Stimulated activated CD8-positive, alpha-beta memory T cell treated with anti-CD3 and anti-CD28 coated beads, Interleukin-4, amount 100 ng/mL, for 48 hours (primary cell): ENCODE results near the gene REEP1.

Experiments
- DNase-seq: peaks from one replicate; pipeline ENCODE4 v3.0.0-alpha.2; 2020

REEP1 gene

DNA sequence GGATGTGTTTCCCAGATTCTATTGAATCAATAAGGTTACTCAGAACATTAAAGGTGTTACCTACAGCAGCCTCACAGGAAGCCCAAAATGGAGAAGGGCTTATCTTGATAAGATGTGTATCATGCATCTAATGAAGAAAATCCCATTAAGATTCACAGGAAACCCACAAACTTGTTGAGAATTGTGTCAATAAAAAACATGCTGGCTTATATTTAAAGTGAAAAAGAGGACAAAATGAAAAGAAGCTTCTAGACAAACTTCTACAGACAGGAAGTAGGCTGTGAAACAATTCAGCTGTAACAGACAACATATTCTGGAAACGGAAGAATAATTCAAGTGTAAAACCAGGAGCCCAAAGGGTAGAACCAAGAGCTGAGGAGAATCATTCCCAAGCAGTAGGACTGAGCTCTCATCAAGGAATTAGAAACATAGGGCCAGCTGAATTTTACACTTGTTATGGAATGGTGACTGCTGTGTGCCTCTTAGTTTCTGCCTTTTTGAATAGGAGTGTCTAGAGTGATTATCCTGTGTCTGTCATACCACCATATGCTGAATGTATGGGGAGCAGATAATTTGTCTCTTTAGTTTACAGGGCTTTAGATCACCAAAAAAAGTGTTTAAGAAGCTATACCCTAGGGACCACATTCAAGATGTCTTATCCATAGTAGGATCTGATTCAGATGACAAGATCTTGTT lies 151.8 kb downstream of the REEP1 start:
- DNase-seq: no peak

DNA sequence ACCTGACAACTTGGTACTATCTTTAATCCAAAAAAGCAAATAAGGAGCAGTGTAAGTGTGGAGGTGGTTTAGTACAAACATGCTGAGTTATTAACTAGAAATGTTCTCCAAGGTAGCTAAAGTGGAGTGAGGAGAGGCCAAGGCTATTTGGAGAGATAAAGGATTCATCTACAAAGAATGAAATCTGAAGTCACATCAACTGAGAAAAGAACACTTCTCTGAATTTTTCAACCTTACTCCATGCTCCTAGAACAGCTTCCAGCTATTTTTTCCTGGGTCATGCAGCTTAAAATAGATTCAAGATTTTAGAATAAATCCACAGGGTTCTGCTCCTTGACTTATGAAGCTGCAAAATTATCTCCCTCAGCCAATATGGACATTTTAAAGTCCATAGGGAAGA lies 160.8 kb downstream of the REEP1 start:
- no peak for DNase-seq

DNA sequence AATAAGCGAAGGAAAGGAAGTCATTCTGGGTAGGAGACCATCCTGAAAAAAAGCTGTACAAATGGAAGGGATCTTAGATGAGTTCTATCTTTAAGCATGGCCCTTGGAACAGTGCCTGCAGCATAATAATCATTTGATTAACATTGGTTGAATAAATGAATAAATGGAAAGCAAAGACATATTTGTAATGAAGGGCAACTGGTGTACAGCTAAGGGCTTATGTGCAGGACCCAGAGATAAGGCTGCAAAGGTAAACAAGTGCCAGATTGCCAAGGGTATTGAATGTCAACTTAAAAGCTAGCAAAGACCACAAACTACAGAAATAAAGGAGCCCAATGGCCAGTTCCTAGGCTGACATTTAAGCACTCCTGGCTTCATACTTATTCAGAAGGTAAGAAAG lies 161.6 kb downstream of the REEP1 start:
- no peak for DNase-seq

DNA sequence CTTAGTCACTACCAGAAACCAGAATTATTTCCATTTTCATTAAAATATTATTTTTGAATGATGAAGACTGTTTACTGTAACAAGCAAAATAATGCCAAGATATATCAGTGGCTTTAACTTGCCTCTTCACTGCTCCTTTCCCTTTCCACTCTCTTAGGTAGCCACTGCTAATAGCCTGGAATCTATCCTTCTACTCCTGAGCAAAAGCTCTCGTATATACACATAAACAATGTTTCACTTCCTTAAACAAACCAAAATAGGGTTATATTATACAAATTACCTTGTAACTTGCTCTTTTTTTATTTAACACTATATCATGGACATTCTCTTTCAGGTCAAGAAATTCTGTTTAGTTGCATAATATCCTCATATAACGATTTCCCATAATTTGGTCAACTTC lies 163.0 kb downstream of the REEP1 start:
- DNase-seq: no peak

DNA sequence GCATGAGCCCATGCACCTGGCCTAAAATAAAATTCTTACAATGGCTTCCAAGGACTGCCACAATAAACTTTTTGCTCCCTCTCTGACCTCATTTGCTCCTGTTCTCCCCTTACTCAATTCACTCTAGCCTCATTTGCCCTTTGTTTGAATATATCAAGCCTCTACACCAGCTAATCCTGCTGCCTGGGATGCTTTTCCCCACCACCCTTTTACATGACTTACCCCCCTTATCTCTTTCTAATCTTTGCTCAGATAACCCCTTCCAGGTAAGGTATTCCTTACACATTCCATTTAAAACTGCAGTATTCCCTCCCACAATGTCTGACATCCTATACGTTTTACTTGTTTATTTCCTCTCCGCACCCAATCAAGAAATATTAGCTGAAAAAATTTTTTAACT lies 164.8 kb downstream of the REEP1 start:
- no peak for DNase-seq

DNA sequence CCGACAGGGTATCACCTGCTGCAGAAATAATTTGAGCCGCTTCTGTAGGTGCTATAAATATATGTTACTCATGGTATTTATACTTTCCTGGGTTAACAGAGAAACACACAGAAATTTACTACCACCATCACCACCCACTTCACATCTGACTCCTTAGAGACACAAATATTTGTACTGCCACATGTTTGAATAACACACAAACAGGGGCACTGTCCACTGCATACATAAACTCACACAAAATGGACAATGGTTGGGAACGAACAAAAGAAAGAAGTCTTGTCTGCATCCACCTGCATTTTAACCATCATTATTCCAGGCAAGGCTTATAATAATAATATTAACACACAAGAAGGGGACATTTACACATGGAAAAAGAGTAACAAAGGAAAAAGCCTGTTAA lies 166.1 kb downstream of the REEP1 start:
- DNase-seq: no peak

DNA sequence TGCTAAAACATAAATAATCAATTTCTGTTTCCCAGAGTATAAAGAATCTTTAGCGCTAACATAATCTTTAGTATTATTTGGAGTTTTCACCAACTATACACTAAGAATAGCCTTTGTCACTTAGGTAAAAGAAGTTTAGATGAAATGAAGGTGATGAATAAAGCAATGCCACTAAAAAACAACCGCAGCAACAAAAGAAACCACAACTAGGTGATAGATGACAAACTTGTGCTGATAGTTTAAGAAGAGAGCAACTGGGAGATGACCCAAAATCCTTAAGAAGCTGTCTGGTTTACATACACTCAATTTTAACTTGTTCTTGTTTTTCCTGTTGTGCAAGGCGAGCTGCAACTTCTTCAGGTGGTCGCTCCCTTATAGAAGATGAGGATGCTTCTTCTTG lies 167.0 kb downstream of the REEP1 start:
- DNase-seq: no peak
